IPS DF 6.9 (cell line): Measurements from ENCODE around the gene PIP5K1B.

Experiments used
- DNase-seq: peaks from one replicate; pipeline ENCODE4 v3.0.0-alpha.2; 2013; ENCODE audit warnings: low read depth, low spot score
- H3K27ac ChIP-seq: one replicate; pipeline ENCODE4 v1.5.1; 2013; ENCODE audit warnings: low read length, control low read depth
- H3K27me3 ChIP-seq: 2 replicates; pipeline ENCODE4 v1.6.1; 2013; ENCODE audit warnings: mild to moderate bottlenecking, low read length; ENCODE audit not compliant: control insufficient read depth, insufficient read depth
- H3K36me3 ChIP-seq: 2 replicates; pipeline ENCODE4 v1.6.1; 2013; ENCODE audit warnings: low read length; ENCODE audit not compliant: control insufficient read depth, insufficient read depth
- H3K4me1 ChIP-seq: 2 replicates; pipeline ENCODE4 v1.6.1; 2013; ENCODE audit warnings: low read length; ENCODE audit not compliant: control insufficient read depth, insufficient read depth
- H3K4me3 ChIP-seq: 2 replicates; pipeline ENCODE4 v1.5.1; 2013; ENCODE audit warnings: mild to moderate bottlenecking, low read length
- H3K9me3 ChIP-seq: 2 replicates; pipeline ENCODE4 v1.6.1; 2013; ENCODE audit warnings: low read length, inconsistent platforms; ENCODE audit not compliant: control insufficient read depth, insufficient read depth
- WGBS: extraction: QIAGEN DNeasy Blood & Tissue Kit; methylation state at CpG from one replicate; pipeline ENCODE4 v1.1.7; 2013; ENCODE audit warnings: mixed read lengths, missing lambda C conversion rate; ENCODE audit not compliant: insufficient read length, insufficient coverage; 5-methylcytosine and 5-hydroxymethylcytosine counted together

Gene PIP5K1B

GRCh38 chr9:68802525-68803015, 97.5 kb downstream of the PIP5K1B start:
- no peak overlapping the region for H3K4me3 ChIP-seq
- H3K27me3 ChIP-seq: no peaks in the 10 kb centered on the region
- H3K36me3 ChIP-seq: no peaks in the 10 kb centered on the region
- no CpG with 5 or more reads among the region's 6 CpGs for WGBS
- no peak overlapping the region for H3K27ac ChIP-seq
- H3K9me3 ChIP-seq: no peaks in the 10 kb centered on the region
- no peaks in the 10 kb centered on the region for H3K4me1 ChIP-seq
- no peak for DNase-seq

- H3K27me3 ChIP-seq: no peaks in the 10 kb centered on the region
- no CpG with 5 or more reads among the region's 11 CpGs for WGBS
Measured at GRCh38 chr9:68804911-68805889, 100.2 kb downstream of the PIP5K1B start.

GRCh38 chr9:68805890-68806517, 101.0 kb downstream of the PIP5K1B start:
- H3K27me3 ChIP-seq: no peaks in the 10 kb centered on the region
- H3K4me1 ChIP-seq: no peaks in the 10 kb centered on the region
- no peaks in the 10 kb centered on the region for H3K9me3 ChIP-seq
- no peak overlapping the region for H3K4me3 ChIP-seq
- H3K36me3 ChIP-seq: no peaks in the 10 kb centered on the region
- no CpG with 5 or more reads among the region's 3 CpGs for WGBS
- no peak for DNase-seq
- H3K27ac ChIP-seq: no peak overlapping the region

More at GRCh38 chr9:68804911-68805889, 100.2 kb downstream of the PIP5K1B start:
- Histone ChIP-seq H3K36me3 (no peaks in the 10 kb centered on the region), H3K4me1 (no peaks in the 10 kb centered on the region), H3K9me3 (no peaks in the 10 kb centered on the region), H3K4me3 (no peak overlapping the region), H3K27ac (no peak overlapping the region)
- DNase-seq: no peak

- no peaks in the 10 kb centered on the region for H3K36me3 ChIP-seq
- WGBS: no CpG with 5 or more reads among the region's 6 CpGs
- H3K4me3 ChIP-seq: no peak overlapping the region
- no peaks in the 10 kb centered on the region for H3K9me3 ChIP-seq
- no peak overlapping the region for H3K27ac ChIP-seq
- no peaks in the 10 kb centered on the region for H3K27me3 ChIP-seq
- H3K4me1 ChIP-seq: no peaks in the 10 kb centered on the region
- DNase-seq: no peak
Measured at GRCh38 chr9:68808338-68808890, 103.4 kb downstream of the PIP5K1B start.

- no peak overlapping the region for H3K4me3 ChIP-seq
- WGBS: no CpG with 5 or more reads among the region's 8 CpGs
- no peak for DNase-seq
- no peaks in the 10 kb centered on the region for H3K27me3 ChIP-seq
- no peaks in the 10 kb centered on the region for H3K36me3 ChIP-seq
- H3K9me3 ChIP-seq: no peaks in the 10 kb centered on the region
- H3K27ac ChIP-seq: no peak overlapping the region
- H3K4me1 ChIP-seq: no peaks in the 10 kb centered on the region
Measured at GRCh38 chr9:68817079-68817875, 112.2 kb downstream of the PIP5K1B start.

- WGBS: no CpG with 5 or more reads among the region's 2 CpGs
- DNase-seq: no peak
Measured at GRCh38 chr9:68819065-68819464, 114.0 kb downstream of the PIP5K1B start.

GRCh38 chr9:68821911-68822310, 116.9 kb downstream of the PIP5K1B start:
- Histone ChIP-seq H3K4me1 (no peaks in the 10 kb centered on the region; the same call in 1 of the 2 replicates), H3K36me3 (no peaks in the 10 kb centered on the region), H3K27ac (no peak overlapping the region), H3K9me3 (no peaks in the 10 kb centered on the region), H3K4me3 (no peak overlapping the region), H3K27me3 (no peaks in the 10 kb centered on the region)
- no CpG with 5 or more reads among the region's 2 CpGs for WGBS
- no peak for DNase-seq

More at GRCh38 chr9:68819065-68819464, 114.0 kb downstream of the PIP5K1B start:
- no peaks in the 10 kb centered on the region for H3K4me1 ChIP-seq
- H3K9me3 ChIP-seq: no peaks in the 10 kb centered on the region
- no peaks in the 10 kb centered on the region for H3K27me3 ChIP-seq
- no peak overlapping the region for H3K4me3 ChIP-seq
- H3K27ac ChIP-seq: no peak overlapping the region
- no peaks in the 10 kb centered on the region for H3K36me3 ChIP-seq

- no peak for DNase-seq
- no peaks in the 10 kb centered on the region for H3K27me3 ChIP-seq
- no peaks in the 10 kb centered on the region for H3K9me3 ChIP-seq
- no peak overlapping the region for H3K4me3 ChIP-seq
- H3K4me1 ChIP-seq: no peaks in the 10 kb centered on the region; the same call in 1 of the 2 replicates
- H3K27ac ChIP-seq: no peak overlapping the region
- H3K36me3 ChIP-seq: no peaks in the 10 kb centered on the region
- WGBS: no CpG with 5 or more reads among the region's 6 CpGs
Measured at GRCh38 chr9:68822596-68823165, 117.6 kb downstream of the PIP5K1B start.

GRCh38 chr9:68825762-68826472, 120.9 kb downstream of the PIP5K1B start:
- WGBS: no CpG with 5 or more reads among the region's 9 CpGs
- Histone ChIP-seq H3K27ac (no peak overlapping the region), H3K27me3 (no peaks in the 10 kb centered on the region), H3K9me3 (no peaks in the 10 kb centered on the region), H3K4me1 (no peaks in the 10 kb centered on the region; the same call in 1 of the 2 replicates), H3K36me3 (no peaks in the 10 kb centered on the region), H3K4me3 (no peak overlapping the region)
- no peak for DNase-seq
